Smooth muscle cell of bladder (primary cell): ENCODE results near the gene THOC1. TPM values are rescaled to one million over a fixed set of nuclear protein-coding genes. Genes with fewer than 3 reads are reported as not detected.

Source experiments
- total RNA-seq: library from RNA; depleted of rRNA; stranded (reverse); fragments of >200 nt; gene quantifications from 2 replicates; pipeline ENCODE4 v1.2.3, GENCODE V29; 2014

THOC1 gene
- 20.6 and 31.8 TPM in 2 replicates for total RNA-seq

GRCh38 chr18:267688-268552 lies at the start of gene THOC1:
Gene THOC1, minus strand, starts transcription at chr18:268047. Its CDS starts 28 bp downstream, at chr18:268019.

Other genes with a start within 250 kb of the THOC1 start
- not detected in 2 replicates for gene TUBB8B, start 218.4 kb downstream of the THOC1 start, total RNA-seq
- 13.4 and 14.3 TPM in 2 replicates for gene USP14, start 109.5 kb downstream of the THOC1 start, total RNA-seq
- 29.0 and 79.5 TPM in 2 replicates for gene COLEC12, start 232.7 kb upstream of the THOC1 start, total RNA-seq